Fibroblast of lung (primary cell): ENCODE results near the gene BCL6. TPM values are rescaled to one million over a fixed set of nuclear protein-coding genes. Genes with fewer than 3 reads are reported as not detected.
A peak's percentile ranks its signal among the peaks of the same experiment; 100 is the strongest.

Experiments used
- DNase-seq, 2 donors: peaks; one replicate each; pipeline versions ENCODE4 v3.0.0 to v3.0.0-alpha.2; 2010; ENCODE audit warnings: low read depth in 2 of 2
- H2AFZ ChIP-seq: 2 replicates; pipeline ENCODE4 v1.5.1; 2012; ENCODE audit warnings: low read length, control low read depth, inconsistent platforms
- H3K27ac ChIP-seq: 2 replicates; pipeline ENCODE4 v1.5.1; 2011; ENCODE audit warnings: low read length, control low read depth; ENCODE audit not compliant: insufficient read depth
- H3K27me3 ChIP-seq: 2 replicates; pipeline ENCODE4 v1.5.1; 2011; ENCODE audit warnings: mild to moderate bottlenecking, low read length; ENCODE audit not compliant: control insufficient read depth, insufficient read depth
- H3K36me3 ChIP-seq: 2 replicates; pipeline ENCODE4 v1.5.1; 2011; ENCODE audit warnings: low read length; ENCODE audit not compliant: control insufficient read depth, insufficient read depth
- H3K4me1 ChIP-seq: 2 replicates; pipeline ENCODE4 v1.5.1; 2011; ENCODE audit warnings: low read length; ENCODE audit not compliant: control insufficient read depth, insufficient read depth; ENCODE audit errors: extremely low read depth
- H3K4me2 ChIP-seq: 2 replicates; pipeline ENCODE4 v1.5.1; 2011; ENCODE audit warnings: low read length, control low read depth; ENCODE audit not compliant: insufficient read depth; ENCODE audit errors: extremely low read depth
- H3K4me3 ChIP-seq, 4 experiments: fragments of 200-600 bp in 1 of 4; sonication (generic) in 1 of 4; replicated peaks in 1 of 4; 2 replicates each; pipeline ENCODE4 v1.5.1; 2011 to 2016; ENCODE audit warnings: low read length in 4 of 4, low read depth in 3 of 4, mild to moderate bottlenecking in 3 of 4, control low read depth in 2 of 4, inconsistent platforms in 1 of 4, mixed read lengths in 1 of 4; ENCODE audit not compliant: insufficient read depth in 1 of 4; ENCODE audit errors: control extremely low read depth in 1 of 4
- H3K79me2 ChIP-seq: 2 replicates; pipeline ENCODE4 v1.5.1; 2012; ENCODE audit warnings: mild to moderate bottlenecking, low read length, inconsistent platforms; ENCODE audit not compliant: control insufficient read depth, insufficient read depth
- H3K9ac ChIP-seq: 2 replicates; pipeline ENCODE4 v1.5.1; 2011; ENCODE audit warnings: mild to moderate bottlenecking, low read length, control low read depth; ENCODE audit not compliant: insufficient read depth
- H3K9me3 ChIP-seq: 2 replicates; pipeline ENCODE4 v1.5.1; 2012; ENCODE audit warnings: low read depth, low read length; ENCODE audit not compliant: control insufficient read depth, insufficient read depth
- H4K20me1 ChIP-seq: 2 replicates; pipeline ENCODE4 v1.5.1; 2011; ENCODE audit warnings: low read length; ENCODE audit not compliant: control insufficient read depth, insufficient read depth; ENCODE audit errors: extremely low read depth
- EZH2 ChIP-seq: IDR thresholded peaks from 2 replicates; pipeline ENCODE4 v1.5.1; 2012; ENCODE audit warnings: low read length, control low read depth, mild to moderate bottlenecking; ENCODE audit errors: missing control alignments
- polyA plus RNA-seq, 2 donors: library from polyadenylated mRNA; depleted of rRNA in 1 of 2; stranded (reverse) in 1 of 2; unstranded in 1 of 2; fragments of >200 nt; gene quantifications; 2 replicates each; pipeline ENCODE4 v1.2.1, GENCODE V29; 2011 to 2012; ENCODE audit warnings: missing spikeins in 1 of 2
- total RNA-seq: library from RNA; depleted of rRNA; stranded (reverse); fragments of >200 nt; gene quantifications from 2 replicates; pipeline ENCODE4 v1.2.1, GENCODE V29; 2014
- TF ChIP-seq, protein P1 (sequence below), 2 donors: IDR thresholded peaks in 1 of 2; conservative IDR thresholded peaks in 1 of 2; 1 replicate in 1 of 2; 2 replicates in 1 of 2; pipeline ENCODE4 v1.5.1; 2011 to 2012; ENCODE audit warnings: low read length in 2 of 2, control low read depth in 1 of 2, inconsistent platforms in 1 of 2, low read depth in 1 of 2, mild to moderate bottlenecking in 1 of 2

BCL6 gene
- total and polyA plus RNA-seq, 2 donors (not counting 1 experiment from before 2014, with no cell fraction given), result 12.7 to 46.6 TPM

DNA sequence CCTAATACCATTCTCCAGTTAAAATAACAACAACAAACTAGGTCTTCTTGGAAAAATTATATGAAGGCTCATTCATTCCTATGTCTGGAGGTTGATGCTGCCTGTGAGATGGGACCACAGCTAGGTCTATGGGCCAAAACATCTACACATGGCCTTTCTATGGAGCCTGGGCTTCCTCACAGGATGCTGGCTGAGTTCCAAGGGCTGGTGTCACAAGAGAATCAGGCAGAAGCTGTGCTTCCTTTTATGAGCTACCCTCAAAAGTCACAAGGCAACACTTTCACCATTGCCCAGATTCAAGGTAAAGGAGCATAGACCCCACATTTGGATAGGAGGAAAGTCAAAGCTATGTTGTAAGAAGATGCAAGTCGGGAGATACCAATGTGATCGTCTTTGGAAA lies 38.3 kb downstream of the BCL6 start:
- Histone ChIP-seq H3K27ac (no peak overlapping the region), H3K9ac (no peak overlapping the region), H3K79me2 (no peaks in the 10 kb centered on the region), H3K4me2 (no peak overlapping the region), H3K4me1 (no peaks in the 10 kb centered on the region), H4K20me1 (no peaks in the 10 kb centered on the region), H3K27me3 (no peaks in the 10 kb centered on the region), H3K4me3 (no peak overlapping the region), H2AFZ (no peak overlapping the region), H3K9me3 (no peaks in the 10 kb centered on the region), H3K36me3 (no peaks in the 10 kb centered on the region)
- TF ChIP-seq, protein P1, sequence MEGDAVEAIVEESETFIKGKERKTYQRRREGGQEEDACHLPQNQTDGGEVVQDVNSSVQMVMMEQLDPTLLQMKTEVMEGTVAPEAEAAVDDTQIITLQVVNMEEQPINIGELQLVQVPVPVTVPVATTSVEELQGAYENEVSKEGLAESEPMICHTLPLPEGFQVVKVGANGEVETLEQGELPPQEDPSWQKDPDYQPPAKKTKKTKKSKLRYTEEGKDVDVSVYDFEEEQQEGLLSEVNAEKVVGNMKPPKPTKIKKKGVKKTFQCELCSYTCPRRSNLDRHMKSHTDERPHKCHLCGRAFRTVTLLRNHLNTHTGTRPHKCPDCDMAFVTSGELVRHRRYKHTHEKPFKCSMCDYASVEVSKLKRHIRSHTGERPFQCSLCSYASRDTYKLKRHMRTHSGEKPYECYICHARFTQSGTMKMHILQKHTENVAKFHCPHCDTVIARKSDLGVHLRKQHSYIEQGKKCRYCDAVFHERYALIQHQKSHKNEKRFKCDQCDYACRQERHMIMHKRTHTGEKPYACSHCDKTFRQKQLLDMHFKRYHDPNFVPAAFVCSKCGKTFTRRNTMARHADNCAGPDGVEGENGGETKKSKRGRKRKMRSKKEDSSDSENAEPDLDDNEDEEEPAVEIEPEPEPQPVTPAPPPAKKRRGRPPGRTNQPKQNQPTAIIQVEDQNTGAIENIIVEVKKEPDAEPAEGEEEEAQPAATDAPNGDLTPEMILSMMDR (conservative IDR thresholded peaks at IDR 0.05 in 1 of 2, IDR thresholded peaks at IDR 0.05 in 1 of 2; ENCODE audit: low read depth in 1 of 2, low read length in 2 of 2), result no peak
- TF ChIP-seq EZH2, result no peak
- no peak for DNase-seq

DNA sequence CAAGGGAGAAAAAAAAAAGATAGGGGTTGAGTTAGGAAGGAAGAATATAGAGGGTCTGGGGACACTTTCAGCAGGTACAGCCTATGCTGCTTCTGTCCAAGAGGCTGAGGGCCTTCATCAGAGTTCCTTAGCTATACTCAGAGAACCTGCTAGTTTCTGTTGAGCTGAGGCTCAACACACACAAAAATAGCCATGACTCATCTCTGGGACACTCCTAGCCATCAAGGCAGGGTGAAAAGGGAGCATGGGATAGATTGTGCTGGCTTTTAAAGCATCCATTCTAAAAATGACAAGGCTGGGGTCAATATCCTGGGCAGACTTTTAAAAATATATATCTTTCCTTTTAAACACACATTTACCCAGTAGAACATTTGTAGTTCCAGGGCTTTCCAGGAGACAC lies 40.1 kb downstream of the BCL6 start:
- H2AFZ ChIP-seq, result no peak overlapping the region
- no peaks in the 10 kb centered on the region for H3K9me3 ChIP-seq
- peak in 1 of 2 donors; percentile 20 for DNase-seq
- H3K79me2 ChIP-seq, result no peaks in the 10 kb centered on the region
- H3K9ac ChIP-seq, result no peak overlapping the region
- H3K27ac ChIP-seq, result no peak overlapping the region
- no peak overlapping the region for H3K4me3 ChIP-seq
- TF ChIP-seq, protein P1 (conservative IDR thresholded peaks at IDR 0.05 in 1 of 2, IDR thresholded peaks at IDR 0.05 in 1 of 2; ENCODE audit: low read depth in 1 of 2, low read length in 2 of 2), result no peak
- TF ChIP-seq EZH2, result no peak
- no peaks in the 10 kb centered on the region for H3K27me3 ChIP-seq
- H3K4me2 ChIP-seq, result no peak overlapping the region
- H3K36me3 ChIP-seq, result no peaks in the 10 kb centered on the region
- H4K20me1 ChIP-seq, result no peaks in the 10 kb centered on the region
- no peaks in the 10 kb centered on the region for H3K4me1 ChIP-seq

DNA sequence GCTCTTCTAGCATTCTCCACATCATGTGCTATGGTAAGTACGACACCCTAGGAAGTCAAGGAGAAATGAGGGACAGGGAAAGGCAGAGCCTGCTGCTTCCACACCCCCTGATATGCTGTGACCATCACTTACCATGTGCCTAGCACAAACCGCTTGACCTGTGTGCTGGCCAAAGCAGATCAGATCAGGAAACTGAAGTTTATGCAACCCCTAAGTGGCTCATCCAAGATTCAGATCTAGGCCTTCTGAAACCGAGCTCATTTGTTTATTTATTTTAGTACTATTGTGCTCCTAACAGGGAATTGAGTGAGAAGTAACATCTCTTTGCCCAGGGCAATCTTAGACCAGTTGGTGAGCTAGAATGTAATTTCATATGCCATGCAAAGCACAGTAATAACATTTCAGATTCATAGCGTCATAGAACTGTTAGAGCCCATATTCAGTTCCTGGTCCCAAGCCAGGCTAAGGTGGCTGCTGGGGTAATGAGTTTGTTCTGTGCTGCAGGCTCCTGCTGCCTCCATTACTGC lies 42.7 kb downstream of the BCL6 start, which contains the start of gene RTP2:
RTP2 (minus strand) TSS at position 51 of the 527 bp plus-strand sequence. CDS start 429 bp downstream, outside the sequence.
- Histone ChIP-seq H3K9ac (no peak within 1 kb of the TSS), H3K27me3 (no peaks in the 10 kb centered on the region), H3K4me3 (no peak within 1 kb of the TSS), H4K20me1 (no peaks in the 10 kb centered on the region), H3K36me3 (no peaks in the 10 kb centered on the region), H2AFZ (no peak within 1 kb of the TSS), H3K4me2 (no peak within 1 kb of the TSS), H3K79me2 (no peaks in the 10 kb centered on the region), H3K9me3 (no peaks in the 10 kb centered on the region), H3K4me1 (no peaks in the 10 kb centered on the region), H3K27ac (no peak within 1 kb of the TSS)
- no peak for DNase-seq
- no peak for TF ChIP-seq EZH2
- TF ChIP-seq, protein P1 (conservative IDR thresholded peaks at IDR 0.05 in 1 of 2, IDR thresholded peaks at IDR 0.05 in 1 of 2; ENCODE audit: low read depth in 1 of 2, low read length in 2 of 2), result no peak
